DMS53 treated with DMSO at 0.1 percent for 48 hours (cell line): ENCODE data around the gene SCD5.

Source experiments
- DNase-seq: peaks from one replicate; lab custom pipeline; 2025; ENCODE audit not compliant: unreplicated experiment; lab: John Stamatoyannopoulos, UW

The SCD5 gene

GRCh38 chr4:82601242-82602015, 197.2 kb downstream of the SCD5 start:
- DNase-seq = no peak

- DNase-seq = peak; percentile 4
These were observed 199.3 kb downstream of the SCD5 start for GRCh38 chr4:82599336-82599735.

GRCh38 chr4:82594456-82594855, 204.1 kb downstream of the SCD5 start:
- DNase-seq = no peak

GRCh38 chr4:82593411-82593810, 205.2 kb downstream of the SCD5 start:
- no peak for DNase-seq

GRCh38 chr4:82592639-82593038, 206.0 kb downstream of the SCD5 start:
- no peak for DNase-seq

- DNase-seq = no peak
These were observed 207.0 kb downstream of the SCD5 start for GRCh38 chr4:82591592-82591991.

GRCh38 chr4:82589756-82590155, 208.8 kb downstream of the SCD5 start:
- no peak for DNase-seq

GRCh38 chr4:82588771-82589270, 209.8 kb downstream of the SCD5 start:
- DNase-seq = no peak

GRCh38 chr4:82587826-82588540, 210.6 kb downstream of the SCD5 start:
- no peak for DNase-seq

- DNase-seq = no peak
These were observed 212.7 kb downstream of the SCD5 start for GRCh38 chr4:82585690-82586435.

GRCh38 chr4:82584931-82585330, 213.7 kb downstream of the SCD5 start:
- no peak for DNase-seq

GRCh38 chr4:82583897-82584587, 214.6 kb downstream of the SCD5 start:
- DNase-seq = no peak

GRCh38 chr4:82579932-82580331, 218.7 kb downstream of the SCD5 start:
- no peak for DNase-seq
